DOHH2 (cell line): ENCODE measurements around the gene NCOR2.

ENCODE experiments used
- H3F3A ChIP-seq: fragments of 200-600 bp; sonication (generic), shearing (Covaris generic); 2 replicates; pipeline ENCODE4 v1.6.0; 2016; ENCODE audit warnings: antibody characterized with exemption, mild to moderate bottlenecking; ENCODE audit not compliant: control insufficient read depth, insufficient read depth
- H3K27ac ChIP-seq: fragments of 200-600 bp; sonication (generic); 2 replicates; pipeline ENCODE4 v1.5.1; 2014; ENCODE audit warnings: low read depth, mild to moderate bottlenecking, low read length, moderate library complexity
- H3K27me3 ChIP-seq: fragments of 200-600 bp; sonication (generic); 2 replicates; pipeline ENCODE4 v1.6.1; 2014; ENCODE audit warnings: mild to moderate bottlenecking, low read length, mixed read lengths; ENCODE audit not compliant: control insufficient read depth
- H3K36me3 ChIP-seq: fragments of 200-600 bp; sonication (generic); 2 replicates; pipeline ENCODE4 v1.6.1; 2014; ENCODE audit warnings: mild to moderate bottlenecking, low read length, moderate library complexity, mixed read lengths; ENCODE audit not compliant: control insufficient read depth
- H3K4me1 ChIP-seq: fragments of 200-600 bp; sonication (generic); 2 replicates; pipeline ENCODE4 v1.6.1; 2014; ENCODE audit warnings: mild to moderate bottlenecking, low read length, mixed read lengths; ENCODE audit not compliant: control insufficient read depth
- H3K4me2 ChIP-seq: fragments of 200-600 bp; sonication (generic); 2 replicates; pipeline ENCODE4 v1.6.0; 2014; ENCODE audit warnings: mild to moderate bottlenecking, low read length, moderate library complexity
- H3K4me3 ChIP-seq: fragments of 200-600 bp; sonication (generic); 2 replicates; pipeline ENCODE4 v1.5.1; 2014; ENCODE audit warnings: mild to moderate bottlenecking, low read length, mixed read lengths
- H3K79me2 ChIP-seq: fragments of 200-600 bp; sonication (generic); 2 replicates; pipeline ENCODE4 v1.6.1; 2014; ENCODE audit warnings: mild to moderate bottlenecking, low read length, mixed read lengths; ENCODE audit not compliant: control insufficient read depth
- H3K9me2 ChIP-seq: fragments of 200-600 bp; sonication (generic); replicated peaks from 2 replicates; pipeline ENCODE4 v1.6.1; 2014; ENCODE audit warnings: mild to moderate bottlenecking, low read length, mixed read lengths; ENCODE audit not compliant: control insufficient read depth
- H3K9me3 ChIP-seq: fragments of 200-600 bp; sonication (generic); 2 replicates; pipeline ENCODE4 v1.6.1; 2014; ENCODE audit warnings: antibody characterized with exemption, low read length, mixed read lengths; ENCODE audit not compliant: control insufficient read depth, insufficient read depth
- H4K20me1 ChIP-seq: fragments of 200-600 bp; sonication (generic); 2 replicates; pipeline ENCODE4 v1.6.0; 2014; ENCODE audit warnings: low read depth, mild to moderate bottlenecking, antibody characterized with exemption, low read length, moderate library complexity; ENCODE audit not compliant: control insufficient read depth, insufficient read depth
- EZH2phosphoT487 ChIP-seq: fragments of 200-600 bp; sonication (generic); IDR thresholded peaks from 2 replicates; pipeline ENCODE4 v1.6.1; 2017; ENCODE audit warnings: borderline replicate concordance, mild to moderate bottlenecking, antibody characterized with exemption, low read length, moderate library complexity, mixed read lengths
- TF ChIP-seq, protein P1 (sequence below): fragments of 200-600 bp; sonication (generic); IDR thresholded peaks from one replicate; pipeline ENCODE4 v1.5.1; 2014; ENCODE audit warnings: antibody characterized with exemption, mild to moderate bottlenecking, low read depth, low read length; ENCODE audit not compliant: poor library complexity, severe bottlenecking

Gene NCOR2

DNA sequence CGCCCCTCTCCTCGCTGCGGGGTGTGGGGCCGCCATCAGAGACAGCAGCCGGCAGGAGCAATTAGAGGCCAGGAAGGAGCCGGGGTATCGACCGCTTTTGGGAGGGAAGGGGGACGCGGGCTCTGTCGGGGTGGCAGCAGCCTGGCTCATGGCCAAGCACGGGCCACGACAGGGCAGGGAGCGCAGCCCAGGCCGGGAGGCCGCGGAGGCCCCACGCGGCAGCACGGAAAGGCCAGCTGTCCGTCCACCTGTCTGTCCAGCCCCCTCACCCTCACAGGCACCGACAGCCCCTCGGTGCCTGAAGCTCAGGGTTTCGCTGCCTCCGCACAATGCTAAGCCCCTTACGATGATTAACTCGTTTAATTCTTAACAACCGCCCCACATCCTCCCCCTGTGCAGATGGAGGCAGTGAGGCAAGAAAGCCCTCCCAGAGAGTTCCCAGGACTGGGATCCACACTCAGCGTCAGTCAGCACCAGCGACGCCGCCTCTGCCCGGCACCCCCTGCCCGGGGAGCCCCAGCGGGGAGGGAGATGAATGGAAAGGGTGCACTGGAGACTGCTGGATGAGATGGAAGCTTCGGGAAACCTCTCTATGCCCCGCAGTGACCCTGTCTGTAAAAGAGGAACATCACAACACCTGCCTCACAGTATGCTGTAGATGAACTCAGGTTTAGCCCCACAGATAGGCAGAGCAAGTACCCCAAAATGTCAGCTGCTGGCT is 23.7 kb downstream of the NCOR2 start:
- Histone ChIP-seq H3K27ac (peak overlapping the region; percentile 2; the same call in 1 of the 2 replicates), H3K4me2 (peak overlapping the region; percentile 46), H3K9me3 (no peaks in the 10 kb centered on the region), H3K4me3 (no peak overlapping the region), H3K36me3 (no peaks in the 10 kb centered on the region), H3K4me1 (peaks cover 50% of the 10 kb centered on the region), H4K20me1 (peaks cover 55% of the 10 kb centered on the region), H3K27me3 (no peaks in the 10 kb centered on the region), H3F3A (peaks cover 4% of the 10 kb centered on the region; the same call in 1 of the 2 replicates), H3K79me2 (peaks cover 89% of the 10 kb centered on the region), H3K9me2 (no peaks in the 10 kb centered on the region)
- TF ChIP-seq, protein P1, sequence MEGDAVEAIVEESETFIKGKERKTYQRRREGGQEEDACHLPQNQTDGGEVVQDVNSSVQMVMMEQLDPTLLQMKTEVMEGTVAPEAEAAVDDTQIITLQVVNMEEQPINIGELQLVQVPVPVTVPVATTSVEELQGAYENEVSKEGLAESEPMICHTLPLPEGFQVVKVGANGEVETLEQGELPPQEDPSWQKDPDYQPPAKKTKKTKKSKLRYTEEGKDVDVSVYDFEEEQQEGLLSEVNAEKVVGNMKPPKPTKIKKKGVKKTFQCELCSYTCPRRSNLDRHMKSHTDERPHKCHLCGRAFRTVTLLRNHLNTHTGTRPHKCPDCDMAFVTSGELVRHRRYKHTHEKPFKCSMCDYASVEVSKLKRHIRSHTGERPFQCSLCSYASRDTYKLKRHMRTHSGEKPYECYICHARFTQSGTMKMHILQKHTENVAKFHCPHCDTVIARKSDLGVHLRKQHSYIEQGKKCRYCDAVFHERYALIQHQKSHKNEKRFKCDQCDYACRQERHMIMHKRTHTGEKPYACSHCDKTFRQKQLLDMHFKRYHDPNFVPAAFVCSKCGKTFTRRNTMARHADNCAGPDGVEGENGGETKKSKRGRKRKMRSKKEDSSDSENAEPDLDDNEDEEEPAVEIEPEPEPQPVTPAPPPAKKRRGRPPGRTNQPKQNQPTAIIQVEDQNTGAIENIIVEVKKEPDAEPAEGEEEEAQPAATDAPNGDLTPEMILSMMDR, result no peak
- TF ChIP-seq EZH2phosphoT487, result no peak

DNA sequence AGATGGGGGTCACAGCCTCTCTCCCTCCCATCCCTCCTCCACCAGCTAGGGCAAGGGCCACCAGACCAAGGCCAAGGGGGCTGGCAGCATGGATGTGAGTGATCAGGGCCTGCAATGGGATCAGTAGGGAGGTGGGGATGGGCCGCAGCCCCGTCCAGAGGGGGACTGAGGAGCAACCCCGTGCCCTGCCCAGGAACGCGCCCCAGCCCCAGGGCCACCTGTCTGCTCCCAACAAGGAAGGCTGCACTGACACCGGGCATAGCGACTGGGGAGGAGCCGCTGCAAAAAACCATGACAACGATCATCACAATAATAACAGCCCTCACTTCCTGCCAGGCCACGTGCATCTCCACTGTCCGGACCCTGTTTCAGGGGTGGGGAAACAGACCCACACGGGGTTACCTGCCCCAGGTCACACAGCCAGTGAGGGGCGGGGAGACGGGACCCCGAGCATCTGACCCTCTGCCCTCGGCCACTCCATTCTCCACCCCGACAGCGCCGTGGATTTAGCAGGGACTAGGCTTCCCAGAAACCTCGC is 24.3 kb downstream of the NCOR2 start:
- H4K20me1 ChIP-seq, result peaks cover 51% of the 10 kb centered on the region
- H3K4me2 ChIP-seq, result peak overlapping the region; percentile 46
- H3F3A ChIP-seq, result peaks cover 4% of the 10 kb centered on the region; the same call in 1 of the 2 replicates
- H3K36me3 ChIP-seq, result no peaks in the 10 kb centered on the region
- no peaks in the 10 kb centered on the region for H3K9me2 ChIP-seq
- no peak for TF ChIP-seq EZH2phosphoT487
- TF ChIP-seq, protein P1, result no peak
- H3K79me2 ChIP-seq, result peaks cover 89% of the 10 kb centered on the region
- H3K27ac ChIP-seq, result no peak overlapping the region
- H3K4me1 ChIP-seq, result peaks cover 50% of the 10 kb centered on the region
- no peak overlapping the region for H3K4me3 ChIP-seq
- H3K27me3 ChIP-seq, result no peaks in the 10 kb centered on the region
- H3K9me3 ChIP-seq, result no peaks in the 10 kb centered on the region

DNA sequence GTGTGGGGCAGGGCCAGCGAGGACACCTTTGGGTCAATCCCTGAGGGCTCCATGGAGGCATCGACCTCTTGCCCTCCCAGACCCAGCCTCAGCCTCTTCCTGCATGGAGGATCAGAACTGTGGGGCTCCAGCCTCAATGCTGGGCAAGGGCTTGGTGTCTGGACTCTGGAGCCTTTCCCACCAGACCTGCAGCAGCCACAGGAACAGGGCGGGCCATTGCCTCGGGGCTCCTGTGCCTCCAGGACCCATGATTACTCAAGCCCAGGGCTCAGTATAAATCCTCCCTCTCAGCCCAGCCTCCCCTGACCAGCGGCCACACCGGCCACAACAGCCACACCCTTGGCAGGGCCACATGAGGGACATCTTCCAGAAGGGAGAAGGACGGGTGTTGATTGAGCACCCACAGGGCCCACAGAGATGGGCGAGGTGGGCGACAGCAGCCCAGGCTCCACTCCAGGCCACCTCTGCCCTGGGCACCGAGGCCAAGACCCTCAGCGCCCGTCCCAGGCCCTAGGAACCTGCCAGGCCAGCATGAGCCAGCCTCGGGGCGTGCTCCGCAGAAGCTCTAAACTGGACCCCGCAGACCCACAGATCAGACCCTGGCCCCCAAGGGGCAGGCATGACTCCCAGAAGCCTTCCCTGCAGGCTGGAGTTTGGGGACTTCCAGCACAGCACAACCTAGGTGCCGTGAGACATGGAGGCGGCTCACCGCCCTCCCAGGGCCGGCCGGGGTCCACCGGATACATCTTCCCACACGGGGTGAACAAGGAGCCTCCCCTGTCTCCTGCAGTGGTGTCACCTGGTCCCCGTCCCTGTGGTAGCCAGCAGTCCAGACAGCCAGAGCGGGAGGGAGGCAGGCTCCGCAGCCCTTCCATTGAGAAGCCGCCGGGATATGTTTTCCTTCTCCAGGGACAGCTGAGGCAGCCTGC is 25.1 kb downstream of the NCOR2 start:
- peaks cover 49% of the 10 kb centered on the region for H4K20me1 ChIP-seq
- H3K9me2 ChIP-seq, result no peaks in the 10 kb centered on the region
- no peaks in the 10 kb centered on the region for H3K9me3 ChIP-seq
- H3K4me3 ChIP-seq, result no peak overlapping the region
- no peak overlapping the region for H3K4me2 ChIP-seq
- H3K36me3 ChIP-seq, result no peaks in the 10 kb centered on the region
- peaks cover 90% of the 10 kb centered on the region for H3K79me2 ChIP-seq
- no peak for TF ChIP-seq EZH2phosphoT487
- TF ChIP-seq, protein P1, result no peak
- no peak overlapping the region for H3K27ac ChIP-seq
- peaks cover under 1% of the 10 kb centered on the region; the same call in 1 of the 2 replicates for H3F3A ChIP-seq
- peaks cover 50% of the 10 kb centered on the region for H3K4me1 ChIP-seq
- H3K27me3 ChIP-seq, result no peaks in the 10 kb centered on the region
